Measurements from ENCODE around the gene LBHD2.
"Not testable (repeated sequence)": the region's sequence is repeated elsewhere in the genome, so short reads cannot be mapped to it uniquely, and the experiment has no call there.

The LBHD2 gene

DNA sequence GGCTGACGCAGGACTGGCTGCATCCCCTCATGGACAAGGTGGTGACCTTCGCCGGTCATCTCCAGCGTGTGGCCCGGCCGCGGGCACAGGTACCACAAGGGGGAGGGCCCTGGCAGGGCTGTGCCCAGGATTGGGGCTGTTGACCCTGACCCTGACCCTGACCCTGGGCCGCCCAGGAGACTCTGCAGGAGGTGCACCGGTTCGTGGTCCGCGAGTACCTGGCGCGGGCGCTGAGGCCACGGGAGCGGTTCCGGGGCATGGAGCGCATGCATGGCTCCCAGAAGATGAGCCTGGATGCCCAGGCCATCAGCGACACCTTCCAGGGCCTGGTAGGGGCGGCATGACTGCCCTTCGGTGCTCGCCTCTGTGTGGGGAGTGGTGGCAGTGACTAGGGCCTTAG is 23.4 kb downstream of the LBHD2 start:
- DNase-seq = no peak

DNA sequence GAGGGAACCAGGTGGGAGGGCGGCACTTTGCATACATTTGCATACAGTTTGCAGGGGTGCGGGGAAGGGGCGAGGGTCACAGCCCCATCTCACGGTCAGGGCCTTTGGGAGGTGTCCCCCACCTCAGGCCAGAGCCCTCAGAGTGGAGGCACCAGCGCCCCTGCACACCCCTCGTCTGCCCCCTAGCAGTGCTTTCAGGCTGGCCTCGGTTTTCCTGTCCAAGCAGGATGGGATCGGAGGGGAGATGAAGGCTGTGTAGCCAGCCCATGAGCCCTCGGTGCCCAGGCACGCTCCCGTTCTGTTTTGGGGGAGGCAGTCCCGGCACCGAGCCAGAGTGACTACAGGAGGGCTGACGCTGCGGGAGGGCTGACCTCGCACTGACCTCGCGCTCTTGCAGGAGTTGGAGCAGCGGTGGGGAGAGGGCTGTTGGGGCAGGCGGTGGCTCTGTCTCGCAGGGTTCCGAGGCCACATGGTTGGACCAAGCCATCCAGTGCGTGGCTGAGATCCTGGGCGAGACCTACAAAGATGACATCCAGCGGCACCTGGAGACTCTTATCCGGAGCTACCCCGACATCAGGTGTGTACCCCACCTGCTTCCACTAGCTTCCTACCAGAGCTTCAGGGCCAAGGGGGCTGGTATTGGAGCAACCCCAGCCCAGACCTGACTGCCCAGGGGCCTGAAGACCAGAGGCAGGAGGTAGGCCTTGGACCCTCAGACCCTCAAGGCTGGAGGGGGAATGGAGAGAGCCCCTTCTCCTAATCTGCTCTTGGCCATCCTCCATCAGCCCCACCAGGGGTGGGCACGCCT is 24.1 kb downstream of the LBHD2 start:
- no peak for DNase-seq

DNA sequence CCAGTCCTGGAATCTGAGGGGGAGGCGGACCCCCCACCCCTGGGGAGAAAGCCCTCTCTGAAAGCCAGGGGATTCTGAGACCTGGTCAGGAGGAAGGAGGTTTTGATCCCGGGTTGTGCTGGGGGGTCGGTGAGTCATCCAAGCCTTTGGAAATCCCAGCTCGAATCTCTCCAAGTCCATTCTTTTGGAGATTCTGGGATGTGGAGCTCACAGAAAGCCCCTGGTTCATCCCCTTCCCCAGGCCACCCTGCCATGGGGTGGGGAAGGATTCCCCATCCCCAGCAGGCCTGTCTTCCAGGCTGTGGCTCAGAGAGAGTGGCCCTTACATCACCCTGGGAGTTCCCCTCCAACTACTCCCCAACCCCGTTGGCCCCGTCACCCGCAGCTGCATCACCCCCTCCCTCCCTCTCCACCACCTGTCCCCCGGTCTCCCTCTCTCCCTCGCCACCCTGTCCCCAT is 24.8 kb downstream of the LBHD2 start:
- peak; percentile 34 for DNase-seq

DNA sequence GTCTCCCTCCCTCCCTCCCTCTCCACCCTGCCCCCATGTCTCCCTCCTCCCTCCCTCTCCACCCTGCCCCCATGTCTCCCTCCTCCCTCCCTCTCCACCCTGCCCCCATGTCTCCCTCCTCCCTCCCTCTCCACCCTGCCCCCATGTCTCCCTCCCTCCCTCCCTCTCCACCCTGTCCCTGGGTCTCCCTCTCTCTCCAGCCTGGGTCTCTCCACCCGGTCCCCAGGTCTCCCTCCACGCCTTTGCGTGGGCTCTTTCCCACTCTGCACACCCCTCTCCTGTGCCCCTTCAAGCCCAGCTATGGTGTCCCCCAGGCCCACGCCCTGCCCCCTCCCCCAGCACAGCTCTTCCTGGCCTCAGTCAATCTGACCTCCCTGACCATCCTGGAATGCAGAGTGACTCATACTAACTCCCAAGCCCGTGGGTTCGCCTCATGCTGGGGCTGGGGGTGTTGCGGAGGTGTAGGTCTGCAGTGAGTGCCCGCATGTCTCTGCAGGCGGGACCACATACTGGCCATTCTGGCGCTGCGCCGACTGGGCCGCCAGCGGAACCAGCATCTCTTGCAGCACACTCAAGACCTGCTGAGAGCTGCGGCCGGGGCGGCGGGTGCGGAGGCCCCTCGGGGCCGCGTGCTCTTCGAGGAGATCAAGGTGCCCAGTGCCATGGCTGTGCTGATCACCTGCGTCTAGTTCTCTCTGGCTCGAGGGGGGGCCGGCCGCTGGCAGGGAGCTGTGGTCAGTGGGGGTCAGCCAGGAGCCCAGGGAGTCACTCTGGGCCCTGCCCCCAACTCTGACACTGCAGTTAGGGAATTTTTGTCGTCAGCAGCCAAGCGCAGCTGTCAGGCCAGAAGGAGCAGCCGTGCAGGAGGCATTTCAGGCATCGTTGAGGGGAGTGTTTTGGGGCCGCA is 25.8 kb downstream of the LBHD2 start:
- no peak for DNase-seq

DNA sequence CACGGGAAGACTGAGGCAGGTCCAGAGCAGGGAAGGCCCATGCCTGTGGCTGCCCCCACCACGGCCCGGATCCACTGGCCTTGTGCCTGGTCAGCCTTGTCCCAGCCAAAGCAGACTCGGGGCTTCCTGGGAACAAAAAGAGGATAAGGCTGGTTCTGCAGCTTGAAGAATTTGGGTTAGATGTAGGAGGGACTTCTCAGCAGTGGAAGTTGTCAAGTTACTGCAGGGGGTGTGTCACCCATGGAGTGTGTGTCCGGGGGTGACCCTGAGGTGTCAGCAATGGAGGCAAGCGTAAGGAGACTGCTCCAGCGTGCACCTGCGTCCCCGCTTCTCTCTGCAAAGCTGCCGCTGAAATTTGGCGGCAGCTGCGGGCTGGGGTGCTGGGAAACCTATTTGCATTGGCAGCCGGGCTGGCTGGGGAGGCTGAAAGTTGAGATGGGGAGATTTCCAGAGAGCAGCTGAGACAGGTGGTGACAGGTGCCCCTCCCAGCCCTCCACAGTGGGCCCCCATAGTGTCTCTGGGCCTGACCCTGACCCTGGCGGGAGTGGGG is 26.7 kb downstream of the LBHD2 start:
- peak; percentile 38 for DNase-seq

DNA sequence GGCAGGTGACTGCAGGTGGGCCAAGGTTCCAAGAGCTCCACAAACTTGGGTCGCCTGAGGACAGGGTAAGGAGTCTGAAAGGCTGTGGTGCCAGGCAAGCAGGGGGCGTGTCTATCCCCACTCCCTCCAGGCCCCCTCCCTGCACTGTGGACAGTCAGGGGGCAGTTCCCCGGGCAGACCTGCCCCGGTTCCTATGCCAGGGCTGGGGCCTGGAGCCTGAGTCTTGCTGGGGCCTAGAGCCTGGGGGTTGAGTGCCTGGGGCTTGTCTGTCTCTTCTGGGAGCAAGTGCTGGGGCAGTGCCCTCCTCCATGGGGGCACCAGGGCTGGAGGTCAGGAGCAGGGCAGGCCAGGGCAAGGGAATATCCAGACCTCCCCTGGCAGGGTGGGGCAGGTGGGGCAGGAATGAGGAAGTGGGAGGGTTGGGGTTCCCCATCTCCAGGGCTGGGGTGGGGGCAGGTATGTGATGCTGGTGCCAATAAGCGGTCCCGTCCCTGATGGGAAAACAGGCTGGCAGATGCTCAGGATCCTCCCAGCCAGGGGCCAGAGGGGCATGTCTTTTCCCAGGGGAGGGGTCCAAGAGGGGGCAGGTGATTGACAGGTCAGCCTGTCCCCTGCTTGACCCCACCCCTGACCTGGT is 27.3 kb downstream of the LBHD2 start:
- DNase-seq = no peak

DNA sequence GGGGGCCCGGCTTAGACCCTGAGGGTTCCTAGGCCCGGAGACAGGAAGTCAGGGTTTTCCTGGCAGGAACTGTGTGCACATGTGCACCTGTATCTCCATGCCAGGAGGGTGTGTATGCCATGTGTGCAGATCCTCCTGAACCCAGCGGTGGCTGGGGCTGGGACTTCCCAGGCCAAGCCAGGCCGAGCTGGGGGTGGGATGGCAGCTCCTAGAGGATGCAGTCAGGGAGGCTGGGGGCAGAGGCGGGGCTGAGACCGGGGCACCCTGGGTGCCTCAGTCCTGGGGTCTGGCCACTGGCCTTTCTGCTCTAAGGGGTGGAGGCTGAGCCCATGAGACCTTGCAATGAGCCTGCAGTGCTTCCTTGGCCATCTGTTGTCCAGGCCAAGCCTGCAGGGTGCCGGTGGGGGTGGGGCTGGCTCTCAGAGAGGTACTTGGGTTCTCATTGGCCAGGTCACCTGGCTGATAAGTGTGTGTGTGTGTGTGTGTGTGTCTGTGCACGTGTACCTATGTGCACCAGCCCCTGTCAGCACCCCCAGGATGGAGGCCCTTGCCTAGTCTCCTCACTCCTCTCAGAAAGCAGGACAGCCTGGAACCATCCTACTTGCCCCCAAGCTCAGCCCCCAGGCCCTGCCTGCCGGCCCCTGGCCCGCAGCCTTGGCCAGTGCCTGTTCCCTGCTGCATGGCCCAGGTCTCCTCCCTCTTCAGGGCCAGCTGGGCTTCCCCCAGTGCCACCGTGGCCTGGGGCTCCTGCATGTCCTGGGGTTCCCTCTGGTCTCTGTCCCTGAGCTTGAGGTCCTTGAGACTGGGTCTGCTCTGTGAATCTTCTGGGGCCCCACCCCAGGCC is 28.6 kb downstream of the LBHD2 start:
- no peak for DNase-seq

DNA sequence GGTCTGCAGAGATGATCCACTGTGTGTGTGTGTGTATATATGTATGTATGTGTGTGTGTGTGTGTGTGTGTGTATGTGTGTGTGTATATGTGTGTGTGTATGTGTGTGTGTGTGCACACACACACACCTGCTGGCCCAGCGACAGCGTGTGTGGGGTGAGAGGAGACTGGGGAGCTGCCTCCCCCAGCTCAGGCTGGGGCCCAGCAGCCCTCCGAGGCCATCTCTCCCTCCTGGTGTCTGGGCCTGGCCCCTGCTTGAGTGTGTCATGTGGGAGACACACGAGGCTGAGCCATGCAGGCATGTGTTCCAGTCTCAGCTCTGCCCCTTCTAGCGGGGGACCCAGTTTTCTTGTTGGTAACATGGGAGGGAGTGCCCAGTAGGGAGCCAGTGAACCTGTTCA is 29.3 kb downstream of the LBHD2 start:
- no peak for DNase-seq

DNA sequence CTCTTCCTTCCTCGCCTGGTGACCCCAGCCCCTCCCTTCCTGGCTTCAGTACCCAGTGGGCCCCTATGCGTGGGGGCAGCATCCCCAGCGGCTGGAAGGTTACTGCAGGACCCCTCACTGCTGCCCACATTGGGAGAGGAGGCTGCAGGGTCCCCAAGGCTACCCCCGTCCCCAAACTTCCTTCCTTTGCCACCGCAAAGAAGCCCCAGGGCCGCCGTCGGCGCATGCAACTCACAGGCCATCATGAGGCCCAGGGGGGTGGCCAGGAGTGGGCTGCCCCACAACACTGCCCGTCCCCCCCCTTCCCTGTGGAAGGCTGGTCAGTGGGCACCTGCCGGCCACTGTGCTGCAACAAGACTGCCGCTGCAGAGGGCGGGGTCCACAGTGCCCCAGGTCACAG is 29.8 kb downstream of the LBHD2 start:
- no peak for DNase-seq

DNA sequence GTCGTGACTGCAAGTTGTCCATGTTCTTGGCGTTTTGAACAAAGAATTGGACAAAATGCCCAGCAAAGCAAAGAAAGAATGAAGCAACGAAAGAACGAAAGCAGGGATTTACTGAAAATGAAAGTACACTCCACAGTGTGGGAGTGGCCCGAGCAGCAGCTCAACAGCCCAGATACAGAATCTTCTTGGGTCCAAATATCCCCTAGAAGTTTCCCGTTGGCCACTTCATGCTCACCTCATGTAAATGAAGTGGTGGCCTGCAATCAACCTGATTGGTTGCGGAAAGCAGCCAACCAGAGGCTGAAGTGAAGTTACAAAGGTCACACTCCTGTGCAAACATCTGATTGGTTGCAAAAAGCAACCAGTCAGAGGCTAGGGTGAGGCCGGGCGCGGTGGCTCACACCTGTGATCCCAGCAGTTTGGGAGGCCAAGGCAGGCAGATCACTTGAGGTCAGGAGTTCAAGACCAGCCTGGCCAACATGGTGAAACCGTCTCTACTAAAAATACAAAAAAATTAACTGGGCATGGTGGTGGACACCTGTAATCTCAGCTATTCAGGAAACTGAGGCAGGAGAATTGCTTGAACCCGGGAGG is 31.2 kb downstream of the LBHD2 start:
- not testable (repeated sequence) for DNase-seq

DNA sequence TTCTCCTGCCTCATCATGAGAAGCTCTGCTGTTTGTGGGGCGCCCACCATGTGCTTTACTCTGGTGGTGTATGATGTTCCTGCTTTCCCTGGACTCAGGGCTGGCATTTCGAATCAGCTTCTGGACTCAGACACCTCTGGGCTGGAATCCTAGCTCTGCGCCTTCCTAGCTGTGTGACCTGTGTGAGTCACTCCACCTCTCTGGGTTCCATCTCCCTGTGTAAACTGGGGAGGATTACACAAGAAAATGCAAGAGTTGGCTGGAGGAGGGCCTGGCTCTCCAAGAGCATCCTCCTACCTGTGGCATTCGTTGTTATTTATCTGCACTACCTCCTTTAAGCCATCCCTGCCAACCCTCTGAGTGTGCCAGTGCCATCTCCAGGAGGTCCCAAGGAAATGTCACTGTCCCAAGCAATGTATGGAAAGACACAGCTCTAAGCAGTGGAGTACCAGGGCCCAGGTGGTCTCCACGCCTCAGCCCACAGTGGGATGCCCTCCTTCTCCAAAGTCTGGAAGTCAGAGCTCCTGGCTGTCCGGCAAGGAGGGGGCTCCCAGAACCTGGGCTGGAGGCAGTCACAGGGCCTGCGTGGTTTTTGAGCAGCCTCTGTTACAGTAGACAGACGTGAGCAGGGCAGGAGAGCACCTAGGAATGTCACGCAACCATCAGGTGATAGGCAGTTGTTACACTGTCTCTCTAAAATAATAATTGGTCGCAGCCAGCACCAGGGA is 32.0 kb downstream of the LBHD2 start:
- no peak for DNase-seq

DNA sequence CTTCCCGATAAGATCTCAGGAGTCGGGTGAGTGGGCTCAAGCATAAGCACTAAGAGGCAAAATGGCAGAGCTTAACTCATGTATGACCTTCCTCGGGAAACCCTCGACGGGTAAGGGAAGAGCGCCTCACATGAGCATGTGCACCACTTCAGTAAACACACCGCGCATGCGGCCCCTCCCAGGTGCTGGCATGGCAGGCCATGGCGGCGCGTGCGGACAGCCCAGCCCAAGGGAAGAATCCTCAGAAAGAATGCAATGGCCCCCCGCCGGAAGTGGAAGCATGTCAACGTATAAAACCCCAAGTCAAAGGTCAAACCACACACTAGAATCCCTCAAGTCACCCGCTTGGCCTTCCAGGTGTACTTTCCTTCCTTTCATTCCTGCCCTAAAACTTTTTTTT is 32.6 kb downstream of the LBHD2 start:
- no peak for DNase-seq

DNA sequence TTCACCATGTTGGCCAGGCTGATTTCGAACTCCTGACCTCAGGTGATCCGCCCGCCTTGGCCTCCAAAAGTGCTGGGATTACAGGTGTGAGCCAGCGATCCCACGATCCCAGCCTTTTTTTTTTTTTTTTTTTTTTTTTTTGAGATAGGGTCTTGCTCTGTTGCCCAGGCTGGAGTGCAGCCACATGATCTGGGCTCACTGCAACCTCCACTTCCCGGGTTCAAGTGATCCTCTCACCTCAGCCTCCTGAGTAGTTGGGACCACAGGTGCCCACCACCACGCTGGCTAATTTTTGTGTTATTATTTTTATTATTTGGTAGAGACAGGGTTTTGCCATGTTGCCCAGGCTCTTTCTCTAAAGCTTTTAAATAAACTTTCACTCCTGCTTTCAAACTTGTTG is 33.5 kb downstream of the LBHD2 start:
- DNase-seq = not testable (repeated sequence)

DNA sequence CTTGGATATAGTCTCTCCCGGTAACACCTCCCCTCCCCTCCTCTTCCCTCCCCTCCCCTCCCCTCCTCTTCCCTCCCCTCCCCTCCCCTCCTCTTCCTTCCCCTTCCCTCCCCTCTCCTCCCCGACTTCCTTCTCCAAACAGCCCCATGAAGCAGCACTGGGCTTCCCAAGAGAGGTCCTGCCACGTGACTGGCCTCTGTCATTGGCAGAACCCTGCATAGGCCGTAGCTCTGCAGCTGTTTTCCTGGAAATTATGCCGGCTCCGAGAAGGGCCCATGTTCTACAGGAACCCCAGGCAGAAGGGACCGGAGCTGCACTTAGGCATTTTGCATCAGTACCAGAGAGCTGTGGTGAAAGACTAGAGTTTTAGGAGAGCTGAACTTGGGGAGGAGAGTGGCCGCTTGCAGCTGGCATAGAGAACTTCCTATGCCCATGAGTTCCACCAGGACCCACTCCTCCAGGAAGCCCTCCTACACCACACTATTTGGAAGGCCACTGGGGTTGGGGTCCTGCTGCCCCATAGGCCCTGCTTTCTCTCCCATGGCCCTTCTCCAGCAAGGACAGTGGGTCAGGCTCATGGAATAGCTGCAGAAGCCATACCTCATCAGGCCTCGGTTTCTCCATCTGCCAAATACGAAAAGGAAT is 34.1 kb downstream of the LBHD2 start:
- DNase-seq = peak; percentile 17

DNA sequence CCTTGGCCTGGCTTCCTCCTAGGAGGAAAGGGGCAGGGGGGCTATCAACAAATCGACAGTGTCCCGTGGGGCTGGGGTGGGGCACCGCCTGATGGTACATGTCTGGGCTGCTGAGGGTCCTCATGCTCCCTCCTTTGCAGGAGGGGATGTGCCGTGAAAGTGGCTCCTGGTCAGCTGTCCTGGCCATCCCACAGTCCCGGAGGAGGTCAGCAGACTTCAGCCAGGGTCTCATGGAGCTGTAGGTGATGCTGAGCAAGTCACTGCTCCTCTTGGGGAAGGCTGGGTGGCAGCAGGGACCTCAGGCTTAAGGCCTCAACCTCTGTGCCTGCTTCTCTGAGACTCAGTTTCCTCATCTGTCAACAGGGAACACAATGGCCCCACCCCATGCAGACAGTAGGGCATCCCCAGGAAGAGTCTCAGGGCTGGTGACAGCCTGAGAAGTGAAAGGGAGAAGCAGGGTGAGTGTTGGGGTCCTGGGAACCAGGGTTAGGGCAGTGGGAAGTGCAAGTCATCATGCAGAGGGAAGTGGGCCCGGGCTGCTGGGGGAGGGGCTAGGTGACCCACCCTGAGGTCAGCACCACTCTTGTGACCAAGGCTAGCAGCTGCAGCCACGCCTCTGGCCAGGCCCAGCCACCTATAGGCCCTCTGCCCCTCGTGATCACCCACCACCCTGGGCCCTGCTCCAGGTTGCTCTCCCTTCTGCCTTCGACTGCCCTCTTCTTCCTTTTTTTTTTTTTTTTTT is 34.8 kb downstream of the LBHD2 start:
- DNase-seq = no peak

DNA sequence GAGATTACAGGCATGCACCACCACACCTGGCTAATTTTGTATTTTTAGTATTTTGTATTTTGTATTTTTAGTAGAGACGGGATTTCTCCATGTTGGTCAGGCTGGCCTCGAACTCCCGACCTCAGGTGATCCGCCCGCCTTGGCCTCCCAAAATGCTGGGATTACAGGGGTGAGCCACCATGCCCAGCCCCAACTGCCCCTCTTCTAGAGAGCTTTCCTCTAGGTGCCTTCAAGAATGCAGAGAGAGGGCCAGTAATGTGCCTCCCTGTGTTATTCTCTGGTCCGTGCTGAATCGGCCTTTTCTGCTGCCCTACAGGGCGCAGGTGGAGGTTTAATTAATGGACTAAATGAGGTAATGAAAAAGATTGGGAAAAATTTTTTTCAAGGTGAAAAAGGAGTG is 35.5 kb downstream of the LBHD2 start:
- not testable (repeated sequence) for DNase-seq

DNA sequence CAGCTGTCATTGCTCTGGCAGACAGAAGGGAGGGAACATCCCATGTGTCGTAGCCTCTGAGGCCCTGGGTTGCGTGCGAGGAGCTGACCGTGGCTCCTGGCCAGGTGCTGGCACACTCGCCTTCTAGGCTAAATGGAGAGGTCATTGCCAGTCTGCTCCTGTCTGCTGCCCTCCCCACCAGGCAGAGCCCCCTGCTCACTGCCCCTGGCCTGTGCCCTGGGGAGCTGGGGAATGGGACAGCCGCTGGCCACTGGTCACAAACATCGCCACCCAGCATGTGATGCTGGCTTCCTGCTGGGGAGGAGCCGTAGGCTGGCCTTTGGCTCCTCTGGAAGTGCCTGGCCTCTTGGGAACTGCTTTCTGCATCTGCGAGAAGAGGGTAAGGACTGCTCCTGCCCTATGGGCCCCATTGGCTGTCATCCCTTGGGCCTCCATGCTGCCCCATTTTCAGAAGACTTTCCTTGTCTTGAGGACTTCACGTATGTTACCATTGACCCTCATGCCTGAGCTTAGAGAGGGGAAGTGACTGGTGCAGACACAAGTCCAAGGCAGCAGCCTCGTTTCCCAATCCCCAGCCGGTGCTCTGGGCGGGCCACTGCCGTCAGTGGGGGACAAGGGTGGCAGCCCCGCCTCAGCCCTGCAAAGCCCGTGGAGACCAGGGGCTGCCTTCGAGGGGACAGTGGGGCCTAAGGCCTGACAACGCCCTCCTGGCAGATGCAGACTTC is 37.3 kb downstream of the LBHD2 start:
- DNase-seq = no peak

DNA sequence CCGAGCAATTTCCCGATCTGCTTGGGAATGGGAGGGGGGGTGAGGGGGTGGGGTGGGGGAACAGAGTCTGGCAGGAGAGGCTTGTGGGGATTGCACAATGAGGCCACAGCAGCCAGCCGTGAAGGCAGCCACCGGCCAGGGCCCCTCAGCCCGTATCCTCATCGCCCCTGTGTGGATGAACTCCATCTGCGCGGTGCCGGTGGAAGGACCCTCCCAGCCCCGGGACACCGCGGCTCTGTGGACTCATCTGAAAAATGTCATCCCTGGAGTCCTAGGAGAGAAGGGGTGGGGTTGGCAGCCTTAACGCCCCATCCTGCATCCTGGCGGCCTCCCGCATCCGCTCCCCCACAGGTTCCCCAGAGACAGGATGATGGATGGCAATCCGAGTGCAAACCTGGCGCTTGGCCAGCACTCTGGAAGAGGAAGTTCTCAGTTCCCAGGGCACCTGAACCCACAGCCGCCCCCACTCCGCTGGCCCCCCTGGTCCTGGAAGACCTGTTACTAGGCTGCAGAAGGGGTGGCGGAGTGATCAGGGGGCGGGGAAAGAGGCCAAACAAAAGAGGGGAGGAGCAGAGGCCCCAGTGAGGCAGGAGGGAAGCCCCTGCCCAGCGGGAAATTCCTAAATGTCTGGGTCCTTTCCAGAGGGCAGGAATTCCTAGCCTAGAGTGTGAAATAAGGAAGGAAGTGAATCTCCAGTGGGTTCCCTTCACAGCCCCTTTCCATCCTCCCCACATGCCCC is 38.0 kb downstream of the LBHD2 start:
- peak; percentile 97 for DNase-seq

All from NCI-H1436 (cell line).